GM12878 (cell line): ENCODE results near the gene GPLD1. TPM values are rescaled to one million over a fixed set of nuclear protein-coding genes. Genes with fewer than 3 reads are reported as not detected.

ENCODE experiments used
- ATAC-seq: fragments of 200-7000 bp; cut with Tn5 transposase; 3 replicates; pipeline ENCODE4 v1.9.1; 2020; ENCODE audit warnings: mild to moderate bottlenecking, moderate library complexity
- BruUV-seq: library from RNA; stranded (reverse); fragments of 400-500 nt; replicated peaks from 2 replicates; lab custom pipeline; 2021; lab: Mats Ljungman, UMichigan
- CTCF ChIA-PET: fragments of 300-600 bp; sonication (Branson Sonifier 250); formaldehyde crosslinking; extraction: SDS; loops from one replicate; lab custom pipeline; 2021; ENCODE audit warnings: inconsistent platforms; lab: Yijun Ruan, JAX
- POLR2A ChIA-PET: fragments of 350-600 bp; formaldehyde crosslinking; extraction: SDS; loops from one replicate; lab custom pipeline; 2021; ENCODE audit warnings: inconsistent platforms; lab: Charles Lee
- RAD21 ChIA-PET: fragments of 300-600 bp; sonication (Branson Sonifier 250); formaldehyde crosslinking; loops from one replicate; lab custom pipeline; 2023; ENCODE audit warnings: antibody characterized with exemption; ENCODE audit not compliant: unreplicated experiment; lab: Charles Lee
- SMC1A ChIA-PET: fragments of 300-600 bp; sonication (Branson Sonifier 250); formaldehyde crosslinking; loops from one replicate; lab custom pipeline; 2023; ENCODE audit not compliant: unreplicated experiment, uncharacterized antibody; lab: Charles Lee
- DNase-seq: peaks from one replicate; pipeline ENCODE4 v3.0.0-alpha.2; 2011; ENCODE audit warnings: low read depth, low spot score
- FAIRE-seq: peaks from 3 replicates; lab custom pipeline; 2011; peaks lifted over from hg19 to GRCh38; lab: Jason Lieb, UNC
- H2AFZ ChIP-seq: 2 replicates; pipeline ENCODE4 v1.6.0; 2011; ENCODE audit warnings: low read depth, low read length, control low read depth; ENCODE audit not compliant: control insufficient read depth
- H3K27ac ChIP-seq: 2 replicates; pipeline ENCODE4 v1.5.1; 2011; ENCODE audit warnings: control low read depth; ENCODE audit not compliant: control insufficient read depth, insufficient read depth
- H3K27me3 ChIP-seq, 2 experiments: replicated peaks in 1 of 2; 2 replicates each; pipeline versions ENCODE4 v1.6.0 to v1.6.1; 2011; ENCODE audit warnings: low read length in 1 of 2; ENCODE audit not compliant: control insufficient read depth in 2 of 2, insufficient read depth in 2 of 2
- H3K36me3 ChIP-seq, 2 experiments: 2 replicates each; pipeline ENCODE4 v1.5.1; 2011; ENCODE audit warnings: low read length in 1 of 2; ENCODE audit not compliant: control insufficient read depth in 2 of 2, insufficient read depth in 2 of 2
- H3K4me1 ChIP-seq: 2 replicates; pipeline ENCODE4 v1.6.1; 2011; ENCODE audit warnings: mild to moderate bottlenecking, low read length, moderate library complexity, mixed read lengths; ENCODE audit not compliant: control insufficient read depth, insufficient read depth
- H3K4me2 ChIP-seq: 2 replicates; pipeline ENCODE4 v1.6.0; 2011; ENCODE audit warnings: control low read depth; ENCODE audit not compliant: control insufficient read depth, insufficient read depth
- H3K4me3 ChIP-seq: fragments of 200-600 bp; sonication (generic); 2 replicates; pipeline ENCODE4 v1.5.1; 2016
- H3K79me2 ChIP-seq: 2 replicates; pipeline ENCODE4 v1.6.0; 2011; ENCODE audit warnings: low read length; ENCODE audit not compliant: control insufficient read depth, insufficient read depth
- H3K9ac ChIP-seq: 2 replicates; pipeline ENCODE4 v1.8.0; 2011; ENCODE audit warnings: low read length, control low read depth, mixed read lengths; ENCODE audit not compliant: control insufficient read depth, insufficient read depth
- H3K9me3 ChIP-seq: replicated peaks from 3 replicates; pipeline ENCODE4 v1.5.1; 2011; ENCODE audit warnings: mild to moderate bottlenecking, low read length; ENCODE audit not compliant: control insufficient read depth, insufficient read depth
- H4K20me1 ChIP-seq: 2 replicates; pipeline ENCODE4 v1.6.0; 2011; ENCODE audit not compliant: control insufficient read depth, insufficient read depth
- CHD4 ChIP-seq: fragments of 200-600 bp; sonication (generic); IDR thresholded peaks from 2 replicates; pipeline ENCODE4 v1.6.1; 2016; ENCODE audit warnings: mild to moderate bottlenecking
- EP300 ChIP-seq, 2 experiments: fragments of 150-350 bp in 1 of 2; IDR thresholded peaks; 2 replicates each; pipeline ENCODE4 v1.6.1; 2011 to 2012; ENCODE audit warnings: low read depth in 2 of 2, low read length in 2 of 2, borderline replicate concordance in 1 of 2, improper control_type of control experiment in 1 of 2, inconsistent platforms in 1 of 2; ENCODE audit not compliant: control insufficient read depth in 1 of 2
- HDAC6 ChIP-seq: fragments of 200-600 bp; sonication (generic); IDR thresholded peaks from one replicate; pipeline ENCODE4 v1.8.0; 2017; ENCODE audit warnings: antibody characterized with exemption; ENCODE audit not compliant: unreplicated experiment
- IKZF1 ChIP-seq: fragments of 450-650 bp; conservative IDR thresholded peaks from 2 replicates; pipeline ENCODE4 v1.6.1; 2017; ENCODE audit warnings: antibody characterized with exemption, mild to moderate bottlenecking
- NFYB ChIP-seq: IDR thresholded peaks from 2 replicates; pipeline ENCODE4 v1.6.1; 2011; ENCODE audit warnings: low read depth, mild to moderate bottlenecking, low read length, improper control_type of control experiment, moderate library complexity; ENCODE audit not compliant: insufficient read depth
- PML ChIP-seq: IDR thresholded peaks from 2 replicates; pipeline ENCODE4 v1.6.1; 2012; ENCODE audit warnings: low read length, inconsistent platforms
- RAD21 ChIP-seq: IDR thresholded peaks from 2 replicates; pipeline ENCODE4 v1.6.1; 2011; ENCODE audit warnings: mild to moderate bottlenecking, low read depth, low read length, moderate library complexity; ENCODE audit not compliant: insufficient read depth
- SREBF2 ChIP-seq: IDR thresholded peaks from 2 replicates; pipeline ENCODE4 v1.6.1; 2012; ENCODE audit warnings: mild to moderate bottlenecking, low read length
- STAT1 ChIP-seq: fragments of 450-650 bp; conservative IDR thresholded peaks from 2 replicates; pipeline ENCODE4 v1.6.1; 2014; ENCODE audit warnings: antibody characterized with exemption, mild to moderate bottlenecking
- STAT3 ChIP-seq: IDR thresholded peaks from 2 replicates; pipeline ENCODE4 v1.6.1; 2011; ENCODE audit warnings: low read depth, low read length, improper control_type of control experiment
- TAF1 ChIP-seq: IDR thresholded peaks from 2 replicates; pipeline ENCODE4 v1.6.1; 2011; ENCODE audit warnings: mild to moderate bottlenecking, low read depth, low read length, borderline replicate concordance
- WGBS: methylation state at CpG from one replicate; pipeline ENCODE4 v1.1.6; 2016; ENCODE audit warnings: low lambda C conversion rate; ENCODE audit not compliant: insufficient replicate concordance, insufficient coverage; ENCODE audit errors: missing lambda C conversion rate; 5-methylcytosine and 5-hydroxymethylcytosine counted together
- in situ Hi-C: fragments of 300-500 bp; cut with MboI; formaldehyde crosslinking; loops from 9 replicates; pipeline ENCODE4 v1.14.3; 2018; ENCODE audit warnings: mixed read lengths
- intact Hi-C: fragments of 100-400 bp; cut with micrococcal nuclease; formaldehyde crosslinking; loops from one replicate; pipeline ENCODE4 v1.14.2; 2022; ENCODE audit not compliant: unreplicated experiment
- polyA plus RNA-seq, 11 experiments: library from polyadenylated mRNA; depleted of rRNA in 4 of 11; unstranded in 6 of 11; stranded (reverse) in 5 of 11; fragments of >200 nt; fragmentation: Nextera tagmentation in 4 of 11; fragmentation: Illumina TruSeq in 1 of 11; extraction: Ambion mirVana in 4 of 11; extraction: Trizol in 1 of 11; gene quantifications; 1 replicate in 1 of 11; 2 replicates in 10 of 11; pipeline versions ENCODE4 v1.2.1 to v1.2.3, GENCODE V29; 2011 to 2016; ENCODE audit warnings: inconsistent platforms in 2 of 11, missing spikeins in 2 of 11, low read depth in 1 of 11
- total RNA-seq, 4 experiments: library from RNA; depleted of rRNA in 3 of 4; stranded (reverse); fragments of >200 nt in 3 of 4; fragmentation: Illumina TruSeq in 1 of 4; extraction: Trizol in 1 of 4; gene quantifications; 2 replicates each; pipeline versions ENCODE4 v1.2.1 to v1.2.3, GENCODE V29; 2013 to 2021
- TF ChIP-seq, protein P1 (sequence below): IDR thresholded peaks from 2 replicates; pipeline ENCODE4 v1.6.1; 2011; ENCODE audit warnings: low read depth, low read length, improper control_type of control experiment, borderline replicate concordance
- TF ChIP-seq, protein P2 (sequence below): IDR thresholded peaks from 2 replicates; pipeline ENCODE4 v1.6.1; 2012; ENCODE audit warnings: low read depth, low read length, improper control_type of control experiment
- TF ChIP-seq, protein P3 (sequence below): fragments of 450-650 bp; IDR thresholded peaks from 2 replicates; pipeline ENCODE4 v1.6.1; 2016; ENCODE audit warnings: mild to moderate bottlenecking
- TF ChIP-seq, protein P4 (sequence below): IDR thresholded peaks from 2 replicates; pipeline ENCODE4 v1.6.1; 2012; ENCODE audit warnings: low read depth, low read length, improper control_type of control experiment

The GPLD1 gene
- total and polyA plus RNA-seq, 10 of the 15 experiments (the other 5 are each of a cell fraction or from before 2014, with no cell fraction given), result 0.04 to 1.0 (median 0.69) TPM

DNA sequence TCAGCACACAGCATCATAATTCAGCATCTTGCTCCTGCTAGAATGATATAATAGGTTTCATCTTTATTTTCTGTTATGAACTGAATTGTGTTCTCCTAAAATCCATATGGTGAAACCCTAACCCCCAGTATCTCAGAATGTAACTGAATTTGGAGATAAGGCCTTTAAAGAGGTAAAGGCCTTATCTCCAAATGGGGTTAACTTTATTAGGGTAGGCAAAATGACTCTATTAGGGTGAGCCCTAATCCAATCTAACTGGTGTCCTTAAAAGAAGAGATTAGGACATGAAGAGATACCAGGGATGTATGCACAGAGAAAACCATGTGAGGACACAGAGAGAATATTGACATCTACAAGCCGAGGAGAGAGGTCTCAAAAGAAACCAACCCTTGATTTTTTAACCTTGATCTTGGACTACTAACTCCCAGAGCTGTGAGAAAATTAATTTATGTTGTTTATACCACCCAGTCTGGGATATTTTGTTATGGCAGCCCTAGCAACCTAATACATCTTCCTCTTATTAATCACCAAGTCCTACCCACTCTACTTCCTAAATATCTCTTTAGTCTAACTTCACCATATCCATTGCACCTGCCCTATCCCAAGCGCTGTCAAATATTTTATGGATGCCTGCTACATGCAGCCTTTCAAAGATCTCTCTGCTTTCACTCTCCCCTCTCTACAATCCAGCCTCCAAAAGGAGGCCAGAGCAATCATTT lies 95.2 kb downstream of the GPLD1 start (continued):
- TF ChIP-seq, protein P1, sequence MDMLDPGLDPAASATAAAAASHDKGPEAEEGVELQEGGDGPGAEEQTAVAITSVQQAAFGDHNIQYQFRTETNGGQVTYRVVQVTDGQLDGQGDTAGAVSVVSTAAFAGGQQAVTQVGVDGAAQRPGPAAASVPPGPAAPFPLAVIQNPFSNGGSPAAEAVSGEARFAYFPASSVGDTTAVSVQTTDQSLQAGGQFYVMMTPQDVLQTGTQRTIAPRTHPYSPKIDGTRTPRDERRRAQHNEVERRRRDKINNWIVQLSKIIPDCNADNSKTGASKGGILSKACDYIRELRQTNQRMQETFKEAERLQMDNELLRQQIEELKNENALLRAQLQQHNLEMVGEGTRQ, result no peak

DNA sequence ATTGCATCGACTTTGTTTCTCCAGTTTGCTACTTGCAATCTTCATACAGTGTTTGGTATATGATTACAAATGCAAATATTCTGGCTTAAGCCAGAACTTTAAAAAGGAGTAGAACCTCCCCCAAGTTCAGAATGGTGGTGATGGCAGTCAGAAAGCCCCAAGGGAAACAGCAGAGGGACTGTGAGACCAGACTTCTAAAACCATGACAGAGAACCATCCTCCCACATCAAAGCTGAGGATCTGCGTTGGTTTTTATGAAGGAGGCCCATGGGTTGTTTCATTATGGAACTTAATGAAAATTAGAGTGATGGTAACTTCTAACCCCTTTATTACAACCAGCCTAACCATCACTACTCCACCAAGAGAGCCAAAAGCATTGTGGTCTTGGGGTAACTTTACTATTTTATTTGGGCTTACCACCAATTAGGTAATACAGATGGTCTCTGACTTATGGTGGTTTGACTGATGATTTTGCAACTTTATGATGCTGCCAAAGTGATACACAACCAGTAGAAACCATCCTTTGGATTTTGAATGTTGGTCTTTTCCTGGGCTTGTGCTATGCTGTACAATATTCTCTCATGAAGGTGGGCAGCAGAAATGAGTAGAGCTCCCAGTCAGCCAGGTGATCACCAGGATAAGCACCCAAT lies 97.5 kb downstream of the GPLD1 start:
- POLR2A ChIA-PET, result no interaction called here
- DNase-seq, result peak; percentile 65
- intact Hi-C loops, result loop anchor here (1.0 kb wide), 1 partner anchor 109 kb away; no protein-coding TSS in a partner anchor
- Histone ChIP-seq H3K27me3 (no peaks in the 10 kb centered on the region), H3K4me1 (no peaks in the 10 kb centered on the region; the same call in 1 of the 2 replicates), H3K4me3 (no peak overlapping the region), H3K79me2 (no peaks in the 10 kb centered on the region), H2AFZ (no peak overlapping the region), H3K9me3 (no peaks in the 10 kb centered on the region; the same call in 2 of the 3 replicates), H3K4me2 (peak overlapping the region; percentile 50), H3K36me3 (no peaks in the 10 kb centered on the region), H3K27ac (no peak overlapping the region), H3K9ac (no peak overlapping the region), H4K20me1 (no peaks in the 10 kb centered on the region)
- no TSS peak for BruUV-seq
- CTCF ChIA-PET, result interaction anchor here (0.6 to 2.6 kb wide), 6 partner anchors 15 to 134 kb away, joined by 3 to 8 read pairs (median 4); no protein-coding TSS in a partner anchor
- ATAC-seq, result peak; percentile 97
- in situ Hi-C loops, result no loop called here
- no peak for FAIRE-seq
- 0% methylated on average over 2 of the region's 2 CpGs for WGBS
- SMC1A ChIA-PET, result interaction anchor here (0.7 to 1.5 kb wide), 5 partner anchors 10 to 131 kb away, joined by 3 to 6 read pairs (median 4); partner anchors contain the start of gene MRS2
- RAD21 ChIA-PET, result interaction anchor here (0.9 to 1.6 kb wide), 2 partner anchors 17 to 108 kb away, joined by 4 read pairs; no protein-coding TSS in a partner anchor
- TF ChIP-seq TAF1 (no peak), IKZF1 (no peak), PML (no peak), NFYB (no peak), STAT3 (no peak), STAT1 (no peak), EP300 (IDR thresholded peaks at IDR 0.05; ENCODE audit: borderline replicate concordance in 1 of 2, control insufficient read depth in 1 of 2, low read depth in 2 of 2, low read length in 2 of 2) (peak in 1 of 2 experiments; percentile 39; a peak in 2 of 4 replicates), RAD21 (peak; percentile 39; the same call in 1 of the 2 replicates), SREBF2 (no peak), CHD4 (no peak), HDAC6 (no peak)
- TF ChIP-seq, protein P2, sequence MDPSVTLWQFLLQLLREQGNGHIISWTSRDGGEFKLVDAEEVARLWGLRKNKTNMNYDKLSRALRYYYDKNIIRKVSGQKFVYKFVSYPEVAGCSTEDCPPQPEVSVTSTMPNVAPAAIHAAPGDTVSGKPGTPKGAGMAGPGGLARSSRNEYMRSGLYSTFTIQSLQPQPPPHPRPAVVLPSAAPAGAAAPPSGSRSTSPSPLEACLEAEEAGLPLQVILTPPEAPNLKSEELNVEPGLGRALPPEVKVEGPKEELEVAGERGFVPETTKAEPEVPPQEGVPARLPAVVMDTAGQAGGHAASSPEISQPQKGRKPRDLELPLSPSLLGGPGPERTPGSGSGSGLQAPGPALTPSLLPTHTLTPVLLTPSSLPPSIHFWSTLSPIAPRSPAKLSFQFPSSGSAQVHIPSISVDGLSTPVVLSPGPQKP, result no peak
- TF ChIP-seq, protein P3, sequence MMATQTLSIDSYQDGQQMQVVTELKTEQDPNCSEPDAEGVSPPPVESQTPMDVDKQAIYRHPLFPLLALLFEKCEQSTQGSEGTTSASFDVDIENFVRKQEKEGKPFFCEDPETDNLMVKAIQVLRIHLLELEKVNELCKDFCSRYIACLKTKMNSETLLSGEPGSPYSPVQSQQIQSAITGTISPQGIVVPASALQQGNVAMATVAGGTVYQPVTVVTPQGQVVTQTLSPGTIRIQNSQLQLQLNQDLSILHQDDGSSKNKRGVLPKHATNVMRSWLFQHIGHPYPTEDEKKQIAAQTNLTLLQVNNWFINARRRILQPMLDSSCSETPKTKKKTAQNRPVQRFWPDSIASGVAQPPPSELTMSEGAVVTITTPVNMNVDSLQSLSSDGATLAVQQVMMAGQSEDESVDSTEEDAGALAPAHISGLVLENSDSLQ, result peak; percentile 28; the same call in 1 of the 2 replicates
- TF ChIP-seq, protein P4, sequence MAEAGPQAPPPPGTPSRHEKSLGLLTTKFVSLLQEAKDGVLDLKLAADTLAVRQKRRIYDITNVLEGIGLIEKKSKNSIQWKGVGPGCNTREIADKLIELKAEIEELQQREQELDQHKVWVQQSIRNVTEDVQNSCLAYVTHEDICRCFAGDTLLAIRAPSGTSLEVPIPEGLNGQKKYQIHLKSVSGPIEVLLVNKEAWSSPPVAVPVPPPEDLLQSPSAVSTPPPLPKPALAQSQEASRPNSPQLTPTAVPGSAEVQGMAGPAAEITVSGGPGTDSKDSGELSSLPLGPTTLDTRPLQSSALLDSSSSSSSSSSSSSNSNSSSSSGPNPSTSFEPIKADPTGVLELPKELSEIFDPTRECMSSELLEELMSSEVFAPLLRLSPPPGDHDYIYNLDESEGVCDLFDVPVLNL, result no peak
